K562 (cell line): Measurements from ENCODE around the gene GNAQ. TPM values are rescaled to one million over a fixed set of nuclear protein-coding genes. Genes with fewer than 3 reads are reported as not detected.
"Not testable (repeated sequence)": the region's sequence is repeated elsewhere in the genome, so short reads cannot be mapped to it uniquely, and the experiment has no call there.

Experiments
- ATAC-seq: fragments of 200-7000 bp; cut with Tn5 transposase; 3 replicates; pipeline ENCODE4 v1.9.1; 2020; ENCODE audit warnings: moderate library complexity
- BruUV-seq: library from RNA; stranded (reverse); fragments of 400-500 nt; replicated peaks from 2 replicates; lab custom pipeline; 2021; lab: Mats Ljungman, UMichigan
- CTCF ChIA-PET: fragments of 300-600 bp; formaldehyde crosslinking; extraction: SDS; loops from one replicate; lab custom pipeline; 2021; ENCODE audit warnings: low intra/inter-chr PET ratio; lab: Yijun Ruan, JAX
- POLR2A ChIA-PET: fragments of 300-600, 350-650 bp; sonication (Branson Sonifier 250); formaldehyde crosslinking; extraction: SDS; loops from one replicate; lab custom pipeline; 2021; ENCODE audit warnings: antibody characterized with exemption, inconsistent platforms; lab: Yijun Ruan, JAX
- DNase-seq, 4 experiments: peaks; one replicate each; pipeline versions ENCODE4 v3.0.0 to v3.0.0-alpha.2; 2011 to 2018; ENCODE audit warnings: low spot score in 3 of 4, mixed read lengths in 3 of 4; ENCODE audit errors: extremely low read depth in 1 of 4
- FAIRE-seq: peaks from 2 replicates; lab custom pipeline; 2011; peaks lifted over from hg19 to GRCh38; lab: Jason Lieb, UNC
- H2AFZ ChIP-seq: 2 replicates; pipeline ENCODE4 v1.6.0; 2011; ENCODE audit warnings: low read depth, low read length, control low read depth, inconsistent platforms
- H3K27ac ChIP-seq: fragments of 200-600 bp; 3 replicates; pipeline ENCODE4 v1.8.0; 2011; ENCODE audit warnings: low read depth, mild to moderate bottlenecking, control low read depth, inconsistent platforms, low read length, moderate library complexity, mixed read lengths; ENCODE audit errors: extremely low read depth
- H3K27me3 ChIP-seq, 2 experiments: fragments of 300-600 bp in 1 of 2; 2 replicates in 1 of 2; 3 replicates in 1 of 2; pipeline versions ENCODE4 v1.6.0 to v1.8.0; 2011; ENCODE audit warnings: inconsistent platforms in 2 of 2, low read length in 2 of 2, mild to moderate bottlenecking in 1 of 2, mixed read lengths in 1 of 2, moderate library complexity in 1 of 2; ENCODE audit not compliant: control insufficient read depth in 2 of 2, insufficient read depth in 2 of 2
- H3K36me3 ChIP-seq: fragments of 300-600 bp; 3 replicates; pipeline ENCODE4 v1.8.0; 2011; ENCODE audit warnings: mild to moderate bottlenecking, low read length, inconsistent platforms; ENCODE audit not compliant: control insufficient read depth, insufficient read depth
- H3K4me1 ChIP-seq, 2 experiments: fragments of 200-600 bp in 1 of 2; replicated peaks in 1 of 2; 2 replicates in 1 of 2; 3 replicates in 1 of 2; pipeline versions ENCODE4 v1.5.1 to v1.8.0; 2011; ENCODE audit warnings: inconsistent platforms in 2 of 2, low read length in 2 of 2, mild to moderate bottlenecking in 1 of 2, mixed read lengths in 1 of 2, moderate library complexity in 1 of 2; ENCODE audit not compliant: control insufficient read depth in 2 of 2, insufficient read depth in 2 of 2
- H3K4me2 ChIP-seq: 2 replicates; pipeline ENCODE4 v1.6.1; 2011; ENCODE audit warnings: low read length, control low read depth, inconsistent platforms, mixed read lengths; ENCODE audit not compliant: insufficient read depth
- H3K4me3 ChIP-seq: fragments of 200-600 bp; sonication (generic), shearing (Covaris generic); 2 replicates; pipeline ENCODE4 v1.5.1; 2016; ENCODE audit warnings: control low read depth, inconsistent platforms
- H3K79me2 ChIP-seq: fragments of 200-600 bp; 3 replicates; pipeline ENCODE4 v1.8.0; 2011; ENCODE audit warnings: low read length, inconsistent platforms; ENCODE audit not compliant: control insufficient read depth, insufficient read depth
- H3K9ac ChIP-seq, 2 experiments: 2 replicates each; pipeline versions ENCODE4 v1.6.0 to v1.6.1; 2011; ENCODE audit warnings: low read depth in 2 of 2, low read length in 2 of 2, control low read depth in 1 of 2, inconsistent platforms in 1 of 2, mild to moderate bottlenecking in 1 of 2, mixed read lengths in 1 of 2; ENCODE audit not compliant: insufficient read depth in 1 of 2
- H3K9me1 ChIP-seq: one replicate; pipeline ENCODE4 v1.6.0; 2011; ENCODE audit warnings: inconsistent platforms, mild to moderate bottlenecking, low read length, moderate library complexity; ENCODE audit not compliant: control insufficient read depth, insufficient read depth
- H3K9me3 ChIP-seq: replicated peaks from 2 replicates; pipeline ENCODE4 v1.5.1; 2011; ENCODE audit warnings: low read depth, low read length, inconsistent platforms; ENCODE audit not compliant: control insufficient read depth, insufficient read depth
- H4K20me1 ChIP-seq: replicated peaks from 2 replicates; pipeline ENCODE4 v1.6.1; 2011; ENCODE audit warnings: low read length, inconsistent platforms, mixed read lengths; ENCODE audit not compliant: control insufficient read depth, insufficient read depth
- PHF21A ChIP-seq: fragments of 450-650 bp; IDR thresholded peaks from 2 replicates; pipeline ENCODE4 v1.6.1; 2017; ENCODE audit warnings: low read depth, borderline replicate concordance
- STAT5A ChIP-seq: IDR thresholded peaks from 2 replicates; pipeline ENCODE4 v1.6.1; 2012; ENCODE audit warnings: low read length, inconsistent platforms, borderline replicate concordance
- WGBS: fragments of 100-300 bp; shearing (Covaris generic); methylation state at CpG from one replicate; pipeline ENCODE4 v1.1.6; 2016; ENCODE audit warnings: low coverage, mixed read lengths; ENCODE audit not compliant: insufficient coverage; ENCODE audit errors: missing lambda C conversion rate; 5-methylcytosine and 5-hydroxymethylcytosine counted together
- in situ Hi-C: fragments of 300-500 bp; cut with MboI; formaldehyde crosslinking; loops from 4 replicates; pipeline ENCODE4 v1.15.0; 2018; ENCODE audit warnings: inconsistent platforms, mixed read lengths
- intact Hi-C: fragments of 100-400 bp; cut with micrococcal nuclease; formaldehyde crosslinking; loops from 2 replicates; pipeline ENCODE4 v1.14.2; 2022
- polyA plus RNA-seq, 8 experiments: library from polyadenylated mRNA; depleted of rRNA in 4 of 8; stranded (reverse) in 5 of 8; unstranded in 3 of 8; fragments of >200 nt; fragmentation: Nextera tagmentation in 2 of 8; fragmentation: Illumina TruSeq in 1 of 8; extraction: Ambion mirVana in 2 of 8; extraction: Trizol in 1 of 8; gene quantifications; 2 replicates each; pipeline versions ENCODE4 v1.2.1 to v1.2.3, GENCODE V29; 2011 to 2014; ENCODE audit warnings: inconsistent platforms in 1 of 8, missing spikeins in 1 of 8
- total RNA-seq, 7 experiments: library from RNA; depleted of rRNA in 6 of 7; stranded (reverse); fragments of >200 nt in 6 of 7; fragmentation: Illumina TruSeq in 2 of 7; extraction: Trizol in 2 of 7; gene quantifications; 2 replicates each; pipeline versions ENCODE4 v1.2.1 to v1.2.3, GENCODE V29; 2011 to 2021; ENCODE audit warnings: low replicate concordance in 1 of 7
- TF ChIP-seq, protein P1 (sequence below), 3 experiments: IDR thresholded peaks in 2 of 3; conservative IDR thresholded peaks in 1 of 3; 2 replicates each; pipeline ENCODE4 v1.5.1; 2011 to 2012; ENCODE audit warnings: low read length in 3 of 3, mild to moderate bottlenecking in 3 of 3, control low read depth in 2 of 3, improper control_type of control experiment in 1 of 3, inconsistent platforms in 1 of 3, low read depth in 1 of 3, mixed read lengths in 1 of 3, moderate library complexity in 1 of 3; ENCODE audit not compliant: insufficient read depth in 2 of 3

The GNAQ gene
- total and polyA plus RNA-seq, 9 of the 15 experiments (the other 6 are each of a cell fraction or from before 2014, with no cell fraction given): 4.8 to 27.9 (median 17.5) TPM

- no peak overlapping the region for H3K4me3 ChIP-seq
- no peaks in the 10 kb centered on the region for H3K27me3 ChIP-seq
- no peaks in the 10 kb centered on the region for H3K79me2 ChIP-seq
- ChIA-PET CTCF (no interaction called here), POLR2A (no interaction called here)
- intact Hi-C loops: no loop called here
- H3K9me1 ChIP-seq: no peaks in the 10 kb centered on the region
- H3K4me1 ChIP-seq: peaks cover 0 to under 1% of the 10 kb centered on the region in 2 experiments; a peak in 1 of 5 replicates
- no CpG with 5 or more reads among the region's 1 CpG for WGBS
- DNase-seq: no peak
- H4K20me1 ChIP-seq: no peaks in the 10 kb centered on the region
- no peak overlapping the region for H3K27ac ChIP-seq
- ATAC-seq: no peak
- in situ Hi-C loops: no loop called here
- H2AFZ ChIP-seq: no peak overlapping the region
- BruUV-seq: no TSS peak
- H3K9me3 ChIP-seq: no peaks in the 10 kb centered on the region
- no peaks in the 10 kb centered on the region for H3K36me3 ChIP-seq
- no peak for FAIRE-seq
- H3K9ac ChIP-seq: no peak overlapping the region
- TF ChIP-seq STAT5A (no peak), PHF21A (no peak)
- H3K4me2 ChIP-seq: no peak overlapping the region
Observed at GRCh38 chr9:77697238-77697984, 334.2 kb downstream of the GNAQ start.

- H4K20me1 ChIP-seq, DNase-seq, H3K4me3 ChIP-seq, FAIRE-seq, H3K79me2 ChIP-seq, H3K27me3 ChIP-seq, H3K4me1 ChIP-seq, BruUV-seq, H3K4me2 ChIP-seq, in situ Hi-C loops, H3K9me1 ChIP-seq: not testable (repeated sequence)
- POLR2A ChIA-PET: interaction anchor here (0.6 kb wide), 1 partner anchor 13 kb away, joined by 3 read pairs; no protein-coding TSS in a partner anchor
- TF ChIP-seq, protein P1, sequence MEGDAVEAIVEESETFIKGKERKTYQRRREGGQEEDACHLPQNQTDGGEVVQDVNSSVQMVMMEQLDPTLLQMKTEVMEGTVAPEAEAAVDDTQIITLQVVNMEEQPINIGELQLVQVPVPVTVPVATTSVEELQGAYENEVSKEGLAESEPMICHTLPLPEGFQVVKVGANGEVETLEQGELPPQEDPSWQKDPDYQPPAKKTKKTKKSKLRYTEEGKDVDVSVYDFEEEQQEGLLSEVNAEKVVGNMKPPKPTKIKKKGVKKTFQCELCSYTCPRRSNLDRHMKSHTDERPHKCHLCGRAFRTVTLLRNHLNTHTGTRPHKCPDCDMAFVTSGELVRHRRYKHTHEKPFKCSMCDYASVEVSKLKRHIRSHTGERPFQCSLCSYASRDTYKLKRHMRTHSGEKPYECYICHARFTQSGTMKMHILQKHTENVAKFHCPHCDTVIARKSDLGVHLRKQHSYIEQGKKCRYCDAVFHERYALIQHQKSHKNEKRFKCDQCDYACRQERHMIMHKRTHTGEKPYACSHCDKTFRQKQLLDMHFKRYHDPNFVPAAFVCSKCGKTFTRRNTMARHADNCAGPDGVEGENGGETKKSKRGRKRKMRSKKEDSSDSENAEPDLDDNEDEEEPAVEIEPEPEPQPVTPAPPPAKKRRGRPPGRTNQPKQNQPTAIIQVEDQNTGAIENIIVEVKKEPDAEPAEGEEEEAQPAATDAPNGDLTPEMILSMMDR (IDR thresholded peaks at IDR 0.05 in 2 of 3, conservative IDR thresholded peaks at IDR 0.05 in 1 of 3; ENCODE audit: insufficient read depth in 2 of 3, low read depth in 1 of 3, low read length in 3 of 3): 0 out of 6 replicates have a peak, but pooled peaks of 1 of the 3 experiments have one; percentile 2
- TF ChIP-seq, all 486 proteins: peak for 1; not testable (repeated sequence) for 485
- intact Hi-C loops, ATAC-seq, H3K9me3 ChIP-seq, H3K36me3 ChIP-seq, H2AFZ ChIP-seq, H3K9ac ChIP-seq, CTCF ChIA-PET, H3K27ac ChIP-seq: not testable (repeated sequence)
- WGBS: 7% methylated on average over 3 of the region's 3 CpGs
Observed at GRCh38 chr9:77690723-77691122, 340.9 kb downstream of the GNAQ start.

- intact Hi-C loops, H3K4me1 ChIP-seq, H3K9ac ChIP-seq, H2AFZ ChIP-seq, ATAC-seq, H3K27me3 ChIP-seq, H3K4me2 ChIP-seq, DNase-seq, H3K36me3 ChIP-seq, FAIRE-seq, CTCF ChIA-PET, in situ Hi-C loops, H3K4me3 ChIP-seq, H3K27ac ChIP-seq, H3K9me3 ChIP-seq, H3K79me2 ChIP-seq, H4K20me1 ChIP-seq, H3K9me1 ChIP-seq, BruUV-seq: not testable (repeated sequence)
- WGBS: 22% methylated on average over 1 of the region's 3 CpGs
- POLR2A ChIA-PET: interaction anchor here (0.6 kb wide), 1 partner anchor 12 kb away, joined by 3 read pairs; no protein-coding TSS in a partner anchor
Observed at GRCh38 chr9:77690119-77690518, 341.5 kb downstream of the GNAQ start.
